Thyroid gland (tissue), 4 donors: Measurements from ENCODE around the gene ADAT3.

Experiments
- POLR2A ChIP-seq, 2 donors: fragments of 450-650 bp; IDR thresholded peaks; one replicate each; pipeline ENCODE4 v1.6.1; 2017; ENCODE audit warnings: antibody characterized with exemption in 2 of 2, mild to moderate bottlenecking in 2 of 2, moderate library complexity in 1 of 2
- TF ChIP-seq, protein P1 (sequence below), 6 experiments: fragments of 200-600 bp in 3 of 6; fragments of 450-650 bp in 3 of 6; sonication (generic) in 3 of 6; IDR thresholded peaks; one replicate each; pipeline ENCODE4 v1.5.1; 2016 to 2019; ENCODE audit warnings: antibody characterized with exemption in 6 of 6, mild to moderate bottlenecking in 2 of 6, inconsistent platforms in 1 of 6, moderate library complexity in 1 of 6

DNA sequence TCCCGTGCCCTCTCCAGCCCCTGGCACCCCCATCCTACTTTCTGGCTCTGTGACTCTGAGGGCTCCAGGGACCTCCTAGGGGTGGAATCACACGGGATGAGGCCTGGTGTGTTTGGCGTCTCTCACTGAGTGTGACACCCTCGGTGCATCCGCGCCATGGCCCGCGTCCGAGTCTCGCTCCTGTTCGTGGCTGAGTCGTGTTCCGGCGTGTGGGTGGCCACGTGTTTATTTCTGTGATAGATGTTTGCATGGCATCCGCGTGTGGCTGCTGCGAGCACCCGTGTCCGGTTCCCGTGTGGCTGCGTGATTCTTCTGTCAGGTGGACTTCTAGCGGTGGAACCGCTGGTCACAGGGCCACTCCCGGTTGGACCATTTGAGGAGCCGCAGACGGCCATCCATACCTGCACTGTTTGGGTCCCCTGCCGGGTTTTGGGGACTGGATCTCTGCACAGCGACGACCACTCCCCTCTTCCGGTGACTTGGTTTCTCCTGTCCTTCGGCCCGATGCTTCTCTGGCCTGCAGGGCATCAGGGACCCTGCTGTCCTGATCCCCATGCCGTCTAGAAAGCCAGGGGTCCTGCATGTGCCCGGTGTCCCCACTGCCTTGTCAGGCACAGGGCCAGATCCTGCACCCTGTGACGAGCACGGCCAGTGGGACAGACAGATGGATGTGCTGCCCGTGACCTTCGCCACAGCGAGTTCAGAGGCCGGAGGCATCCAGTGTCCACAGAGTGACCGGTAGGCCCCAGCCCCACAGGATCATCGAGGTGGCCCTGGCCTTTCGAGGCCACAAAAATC is 44.3 kb downstream of the ADAT3 start:
- TF ChIP-seq, protein P1, sequence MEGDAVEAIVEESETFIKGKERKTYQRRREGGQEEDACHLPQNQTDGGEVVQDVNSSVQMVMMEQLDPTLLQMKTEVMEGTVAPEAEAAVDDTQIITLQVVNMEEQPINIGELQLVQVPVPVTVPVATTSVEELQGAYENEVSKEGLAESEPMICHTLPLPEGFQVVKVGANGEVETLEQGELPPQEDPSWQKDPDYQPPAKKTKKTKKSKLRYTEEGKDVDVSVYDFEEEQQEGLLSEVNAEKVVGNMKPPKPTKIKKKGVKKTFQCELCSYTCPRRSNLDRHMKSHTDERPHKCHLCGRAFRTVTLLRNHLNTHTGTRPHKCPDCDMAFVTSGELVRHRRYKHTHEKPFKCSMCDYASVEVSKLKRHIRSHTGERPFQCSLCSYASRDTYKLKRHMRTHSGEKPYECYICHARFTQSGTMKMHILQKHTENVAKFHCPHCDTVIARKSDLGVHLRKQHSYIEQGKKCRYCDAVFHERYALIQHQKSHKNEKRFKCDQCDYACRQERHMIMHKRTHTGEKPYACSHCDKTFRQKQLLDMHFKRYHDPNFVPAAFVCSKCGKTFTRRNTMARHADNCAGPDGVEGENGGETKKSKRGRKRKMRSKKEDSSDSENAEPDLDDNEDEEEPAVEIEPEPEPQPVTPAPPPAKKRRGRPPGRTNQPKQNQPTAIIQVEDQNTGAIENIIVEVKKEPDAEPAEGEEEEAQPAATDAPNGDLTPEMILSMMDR (IDR thresholded peaks at IDR 0.05), result no peak
- TF ChIP-seq POLR2A (IDR thresholded peaks at IDR 0.05), result no peak
